Measurements from ENCODE around the gene NAV3. TPM values are rescaled to one million over a fixed set of nuclear protein-coding genes. Genes with fewer than 3 reads are reported as not detected.
"Not testable (repeated sequence)": the region's sequence is repeated elsewhere in the genome, so short reads cannot be mapped to it uniquely, and the experiment has no call there.

The NAV3 gene
- total and polyA plus RNA-seq, 2 donors: 1.4 to 5.4 TPM

DNA sequence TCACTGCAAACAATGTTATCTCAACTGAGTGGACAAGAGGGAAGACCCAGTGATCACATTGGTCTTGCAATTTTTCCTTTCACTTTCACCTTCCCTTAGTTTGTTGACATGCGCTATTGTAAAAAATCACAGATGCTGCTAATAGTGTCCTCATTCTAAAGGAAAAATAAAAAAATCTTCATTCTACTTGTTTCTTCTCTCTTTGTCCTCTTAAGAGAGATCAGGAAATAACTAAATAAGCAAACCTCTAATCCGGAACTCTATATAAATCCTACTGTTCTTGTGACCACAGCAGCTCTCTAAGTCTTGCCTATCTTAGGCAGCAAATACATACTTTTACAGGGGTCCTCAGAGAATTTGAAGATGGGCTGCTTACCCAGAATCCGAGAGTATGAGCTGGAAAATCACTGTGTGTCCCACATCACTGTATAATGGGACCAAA is 257.7 kb downstream of the NAV3 start:
- Histone ChIP-seq H3K27me3 (ENCODE audit: control insufficient read depth in 2 of 2, insufficient read depth in 1 of 2, low read length in 1 of 2) (no peaks in the 10 kb centered on the region), H3K27ac (ENCODE audit: low read depth in 1 of 2, low read length in 1 of 2) (no peak overlapping the region), H3K4me3 (ENCODE audit: low read length in 2 of 2) (no peak overlapping the region), H3K9me3 (ENCODE audit: control insufficient read depth in 2 of 2, insufficient read depth in 1 of 2, low read length in 1 of 2) (no peaks in the 10 kb centered on the region), H3K36me3 (ENCODE audit: control insufficient read depth in 2 of 2, insufficient read depth in 2 of 2, low read length in 1 of 2) (no peaks in the 10 kb centered on the region), H3K4me1 (ENCODE audit: control insufficient read depth in 2 of 2, insufficient read depth in 2 of 2, low read length in 2 of 2) (no peaks in the 10 kb centered on the region)
- no peak for DNase-seq (ENCODE audit: low read depth in 6 of 9, low spot score in 9 of 9)
- WGBS: 81% methylated on average over 3 of the region's 3 CpGs

- no peak for DNase-seq (ENCODE audit: low read depth in 6 of 9, low spot score in 9 of 9)
- H3K36me3 ChIP-seq (ENCODE audit: control insufficient read depth in 2 of 2, insufficient read depth in 2 of 2, low read length in 1 of 2): no peaks in the 10 kb centered on the region
- no peak overlapping the region for H3K4me3 ChIP-seq (ENCODE audit: low read length in 2 of 2)
- no peak overlapping the region for H3K27ac ChIP-seq (ENCODE audit: low read depth in 1 of 2, low read length in 1 of 2)
- H3K4me1 ChIP-seq (ENCODE audit: control insufficient read depth in 2 of 2, insufficient read depth in 2 of 2, low read length in 2 of 2): no peaks in the 10 kb centered on the region
- H3K27me3 ChIP-seq (ENCODE audit: control insufficient read depth in 2 of 2, insufficient read depth in 1 of 2, low read length in 1 of 2): no peaks in the 10 kb centered on the region
- no peaks in the 10 kb centered on the region for H3K9me3 ChIP-seq (ENCODE audit: control insufficient read depth in 2 of 2, insufficient read depth in 1 of 2, low read length in 1 of 2)
Measured at GRCh38 chr12:78090266-78090665, 259.6 kb downstream of the NAV3 start.

DNA sequence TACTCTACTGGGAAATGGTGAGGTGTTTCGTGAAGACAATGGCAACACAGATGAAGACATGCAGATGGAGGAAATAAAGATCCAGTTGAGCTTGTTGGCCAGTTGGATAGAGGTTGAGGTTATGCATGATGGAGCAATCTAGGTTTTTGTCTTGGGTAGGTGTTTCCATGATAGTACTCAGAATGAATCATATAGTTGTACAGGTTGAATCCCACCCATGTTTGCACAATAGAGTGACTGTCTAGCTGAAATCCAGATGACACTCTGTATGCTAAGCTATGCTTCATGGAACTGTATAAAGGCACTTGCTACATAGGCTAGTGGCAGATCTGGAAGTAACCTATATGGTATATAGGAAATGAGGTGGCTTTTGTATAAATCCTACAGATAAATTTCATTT is 264.9 kb downstream of the NAV3 start:
- Histone ChIP-seq H3K27ac (ENCODE audit: low read depth in 1 of 2, low read length in 1 of 2) (no peak overlapping the region), H3K36me3 (ENCODE audit: control insufficient read depth in 2 of 2, insufficient read depth in 2 of 2, low read length in 1 of 2) (no peaks in the 10 kb centered on the region), H3K9me3 (ENCODE audit: control insufficient read depth in 2 of 2, insufficient read depth in 1 of 2, low read length in 1 of 2) (no peaks in the 10 kb centered on the region), H3K4me1 (ENCODE audit: control insufficient read depth in 2 of 2, insufficient read depth in 2 of 2, low read length in 2 of 2) (no peaks in the 10 kb centered on the region), H3K27me3 (ENCODE audit: control insufficient read depth in 2 of 2, insufficient read depth in 1 of 2, low read length in 1 of 2) (no peaks in the 10 kb centered on the region), H3K4me3 (ENCODE audit: low read length in 2 of 2) (no peak overlapping the region)
- no peak for DNase-seq (ENCODE audit: low read depth in 6 of 9, low spot score in 9 of 9)
- 80% methylated on average over 1 of the region's 1 CpG for WGBS

DNA sequence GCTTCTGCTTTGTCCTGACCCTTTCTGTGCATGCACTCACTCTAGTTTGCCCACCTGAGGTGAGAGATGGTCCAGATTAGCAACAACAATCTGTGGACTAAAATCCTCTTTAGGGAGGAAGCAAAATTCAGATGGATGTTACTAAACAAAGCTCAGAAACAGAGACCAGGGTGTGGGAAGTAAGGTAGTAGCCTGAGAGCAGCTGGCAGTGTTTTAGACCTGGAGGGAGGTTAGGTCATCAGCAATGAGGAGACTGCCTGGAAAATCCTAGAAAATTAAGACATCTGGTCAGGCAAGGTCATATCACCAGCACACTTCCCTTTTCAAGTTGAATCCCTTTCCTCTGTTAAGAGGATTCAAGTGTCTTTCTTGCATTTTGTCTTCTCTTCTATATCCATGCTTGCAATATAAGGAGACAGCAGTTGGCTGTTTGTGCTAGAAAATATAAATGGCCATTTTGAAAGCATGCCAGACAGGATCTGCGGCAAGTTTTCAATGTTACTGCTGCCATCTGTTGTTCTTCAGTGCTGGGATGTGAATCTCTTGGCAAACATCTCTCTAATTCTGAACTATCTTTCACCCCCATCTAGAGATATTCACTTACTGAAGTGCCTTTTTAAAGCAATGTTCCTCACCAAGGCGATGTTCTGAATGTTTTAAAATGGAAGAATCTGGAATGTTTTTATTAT is 266.4 kb downstream of the NAV3 start:
- 87% methylated on average over 2 of the region's 2 CpGs for WGBS
- H3K36me3 ChIP-seq (ENCODE audit: control insufficient read depth in 2 of 2, insufficient read depth in 2 of 2, low read length in 1 of 2): no peaks in the 10 kb centered on the region
- DNase-seq (ENCODE audit: low read depth in 6 of 9, low spot score in 9 of 9): no peak

GRCh38 chr12:78099806-78100205 is 269.1 kb downstream of the NAV3 start:
- H3K36me3 ChIP-seq (ENCODE audit: control insufficient read depth in 2 of 2, insufficient read depth in 2 of 2, low read length in 1 of 2): no peaks in the 10 kb centered on the region
- no peak overlapping the region for H3K4me3 ChIP-seq (ENCODE audit: low read length in 2 of 2)
- no peaks in the 10 kb centered on the region for H3K27me3 ChIP-seq (ENCODE audit: control insufficient read depth in 2 of 2, insufficient read depth in 1 of 2, low read length in 1 of 2)
- no peak overlapping the region for H3K27ac ChIP-seq (ENCODE audit: low read depth in 1 of 2, low read length in 1 of 2)
- 78% methylated on average over 2 of the region's 2 CpGs for WGBS
- H3K4me1 ChIP-seq (ENCODE audit: control insufficient read depth in 2 of 2, insufficient read depth in 2 of 2, low read length in 2 of 2): no peaks in the 10 kb centered on the region
- no peak for DNase-seq (ENCODE audit: low read depth in 6 of 9, low spot score in 9 of 9)
- H3K9me3 ChIP-seq (ENCODE audit: control insufficient read depth in 2 of 2, insufficient read depth in 1 of 2, low read length in 1 of 2): no peaks in the 10 kb centered on the region

More for the DNA sequence above, 266.4 kb downstream of the NAV3 start:
- no peaks in the 10 kb centered on the region for H3K4me1 ChIP-seq (ENCODE audit: control insufficient read depth in 2 of 2, insufficient read depth in 2 of 2, low read length in 2 of 2)
- H3K4me3 ChIP-seq (ENCODE audit: low read length in 2 of 2): no peak overlapping the region
- H3K9me3 ChIP-seq (ENCODE audit: control insufficient read depth in 2 of 2, insufficient read depth in 1 of 2, low read length in 1 of 2): no peaks in the 10 kb centered on the region
- no peak overlapping the region for H3K27ac ChIP-seq (ENCODE audit: low read depth in 1 of 2, low read length in 1 of 2)
- no peaks in the 10 kb centered on the region for H3K27me3 ChIP-seq (ENCODE audit: control insufficient read depth in 2 of 2, insufficient read depth in 1 of 2, low read length in 1 of 2)

- H3K4me3 ChIP-seq (ENCODE audit: low read length in 2 of 2): no peak overlapping the region
- DNase-seq (ENCODE audit: low read depth in 6 of 9, low spot score in 9 of 9): no peak
- 77% methylated on average over 4 of the region's 4 CpGs for WGBS
- no peak overlapping the region for H3K27ac ChIP-seq (ENCODE audit: low read depth in 1 of 2, low read length in 1 of 2)
- no peaks in the 10 kb centered on the region for H3K36me3 ChIP-seq (ENCODE audit: control insufficient read depth in 2 of 2, insufficient read depth in 2 of 2, low read length in 1 of 2)
- H3K27me3 ChIP-seq (ENCODE audit: control insufficient read depth in 2 of 2, insufficient read depth in 1 of 2, low read length in 1 of 2): no peaks in the 10 kb centered on the region
- H3K4me1 ChIP-seq (ENCODE audit: control insufficient read depth in 2 of 2, insufficient read depth in 2 of 2, low read length in 2 of 2): no peaks in the 10 kb centered on the region
- no peaks in the 10 kb centered on the region for H3K9me3 ChIP-seq (ENCODE audit: control insufficient read depth in 2 of 2, insufficient read depth in 1 of 2, low read length in 1 of 2)
Measured at GRCh38 chr12:78101113-78101876, 270.6 kb downstream of the NAV3 start.

DNA sequence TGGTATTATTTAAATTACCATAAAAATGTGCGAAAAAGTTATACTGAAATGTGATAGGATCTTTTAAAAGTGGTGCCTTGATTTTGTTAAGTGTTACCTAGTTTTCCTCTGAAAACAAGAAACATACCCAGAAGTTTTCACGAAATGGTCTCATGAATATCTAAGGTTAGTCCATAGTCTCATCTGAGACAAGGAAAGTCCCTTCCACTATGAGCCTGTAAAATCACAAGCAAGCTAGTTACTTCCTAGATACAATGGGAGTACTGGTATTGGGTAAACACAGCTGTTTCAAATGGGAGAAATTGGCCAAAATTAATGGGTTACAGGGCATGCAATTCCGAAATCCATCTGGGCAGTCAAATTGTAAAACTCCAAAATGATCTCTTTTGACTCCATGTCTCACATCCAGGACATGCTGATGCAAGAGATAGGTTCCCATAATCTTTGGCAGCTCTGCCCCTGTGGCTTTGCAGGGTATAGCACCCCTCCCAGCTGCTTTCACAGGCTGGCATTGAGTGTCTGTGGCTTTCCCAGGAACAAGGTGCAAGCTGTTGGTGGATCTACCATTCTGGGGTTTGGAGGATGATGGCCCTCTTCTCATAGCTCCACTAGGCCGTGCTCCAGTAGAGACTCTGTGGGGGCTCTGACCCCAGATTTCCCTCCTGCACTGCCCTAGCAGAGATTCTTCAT is 271.4 kb downstream of the NAV3 start:
- DNase-seq (ENCODE audit: low read depth in 6 of 9, low spot score in 9 of 9): no peak
- Histone ChIP-seq H3K4me3 (ENCODE audit: low read length in 2 of 2) (no peak overlapping the region), H3K27me3 (ENCODE audit: control insufficient read depth in 2 of 2, insufficient read depth in 1 of 2, low read length in 1 of 2) (no peaks in the 10 kb centered on the region), H3K9me3 (ENCODE audit: control insufficient read depth in 2 of 2, insufficient read depth in 1 of 2, low read length in 1 of 2) (no peaks in the 10 kb centered on the region), H3K36me3 (ENCODE audit: control insufficient read depth in 2 of 2, insufficient read depth in 2 of 2, low read length in 1 of 2) (no peaks in the 10 kb centered on the region), H3K4me1 (ENCODE audit: control insufficient read depth in 2 of 2, insufficient read depth in 2 of 2, low read length in 2 of 2) (no peaks in the 10 kb centered on the region), H3K27ac (ENCODE audit: low read depth in 1 of 2, low read length in 1 of 2) (no peak overlapping the region)
- WGBS: 75% methylated on average over 4 of the region's 4 CpGs

DNA sequence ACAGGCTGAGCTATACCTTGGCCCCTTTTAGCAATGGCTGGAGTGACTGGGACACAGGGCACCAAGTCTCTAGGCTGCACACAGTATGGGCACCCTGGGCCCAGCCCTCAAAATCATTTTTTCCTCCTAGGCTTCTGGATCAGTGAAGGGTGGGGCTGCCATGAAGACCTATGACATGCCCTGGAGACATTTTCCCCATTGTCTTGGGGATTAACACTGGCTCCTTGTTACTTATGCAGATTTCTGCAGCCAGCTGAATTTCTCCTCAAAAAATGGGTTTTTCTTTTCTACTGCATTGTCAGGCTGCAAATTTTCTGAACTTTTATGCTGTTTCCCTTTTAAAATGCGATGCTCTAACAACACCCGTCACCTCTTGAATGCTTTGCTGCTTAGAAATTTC is 272.1 kb downstream of the NAV3 start:
- not testable (repeated sequence) for H3K4me1 ChIP-seq (ENCODE audit: control insufficient read depth in 2 of 2, insufficient read depth in 2 of 2, low read length in 2 of 2); H3K9me3 ChIP-seq (ENCODE audit: control insufficient read depth in 2 of 2, insufficient read depth in 1 of 2, low read length in 1 of 2); DNase-seq (ENCODE audit: low read depth in 6 of 9, low spot score in 9 of 9); H3K27ac ChIP-seq (ENCODE audit: low read depth in 1 of 2, low read length in 1 of 2); H3K4me3 ChIP-seq (ENCODE audit: low read length in 2 of 2); H3K36me3 ChIP-seq (ENCODE audit: control insufficient read depth in 2 of 2, insufficient read depth in 2 of 2, low read length in 1 of 2); H3K27me3 ChIP-seq (ENCODE audit: control insufficient read depth in 2 of 2, insufficient read depth in 1 of 2, low read length in 1 of 2)
- WGBS: 93% methylated on average over 2 of the region's 2 CpGs

GRCh38 chr12:78115889-78116288 is 285.2 kb downstream of the NAV3 start:
- WGBS: 76% methylated on average over 1 of the region's 1 CpG
- Histone ChIP-seq H3K27me3 (ENCODE audit: control insufficient read depth in 2 of 2, insufficient read depth in 1 of 2, low read length in 1 of 2) (no peaks in the 10 kb centered on the region), H3K4me1 (ENCODE audit: control insufficient read depth in 2 of 2, insufficient read depth in 2 of 2, low read length in 2 of 2) (no peaks in the 10 kb centered on the region), H3K36me3 (ENCODE audit: control insufficient read depth in 2 of 2, insufficient read depth in 2 of 2, low read length in 1 of 2) (no peaks in the 10 kb centered on the region), H3K4me3 (ENCODE audit: low read length in 2 of 2) (no peak overlapping the region), H3K9me3 (ENCODE audit: control insufficient read depth in 2 of 2, insufficient read depth in 1 of 2, low read length in 1 of 2) (peaks cover 0 to 6% of the 10 kb centered on the region in 2 donors), H3K27ac (ENCODE audit: low read depth in 1 of 2, low read length in 1 of 2) (no peak overlapping the region)
- no peak for DNase-seq (ENCODE audit: low read depth in 6 of 9, low spot score in 9 of 9)

Data from thymus (tissue), 11 donors.